CD4-positive, alpha-beta T cell treated with Interleukin-21 for 1 hour (primary cell): ENCODE data around the gene HPS5.

Experiments used
- DNase-seq: peaks from one replicate; pipeline ENCODE4 v3.0.0-alpha.2; 2020

The HPS5 gene

DNA sequence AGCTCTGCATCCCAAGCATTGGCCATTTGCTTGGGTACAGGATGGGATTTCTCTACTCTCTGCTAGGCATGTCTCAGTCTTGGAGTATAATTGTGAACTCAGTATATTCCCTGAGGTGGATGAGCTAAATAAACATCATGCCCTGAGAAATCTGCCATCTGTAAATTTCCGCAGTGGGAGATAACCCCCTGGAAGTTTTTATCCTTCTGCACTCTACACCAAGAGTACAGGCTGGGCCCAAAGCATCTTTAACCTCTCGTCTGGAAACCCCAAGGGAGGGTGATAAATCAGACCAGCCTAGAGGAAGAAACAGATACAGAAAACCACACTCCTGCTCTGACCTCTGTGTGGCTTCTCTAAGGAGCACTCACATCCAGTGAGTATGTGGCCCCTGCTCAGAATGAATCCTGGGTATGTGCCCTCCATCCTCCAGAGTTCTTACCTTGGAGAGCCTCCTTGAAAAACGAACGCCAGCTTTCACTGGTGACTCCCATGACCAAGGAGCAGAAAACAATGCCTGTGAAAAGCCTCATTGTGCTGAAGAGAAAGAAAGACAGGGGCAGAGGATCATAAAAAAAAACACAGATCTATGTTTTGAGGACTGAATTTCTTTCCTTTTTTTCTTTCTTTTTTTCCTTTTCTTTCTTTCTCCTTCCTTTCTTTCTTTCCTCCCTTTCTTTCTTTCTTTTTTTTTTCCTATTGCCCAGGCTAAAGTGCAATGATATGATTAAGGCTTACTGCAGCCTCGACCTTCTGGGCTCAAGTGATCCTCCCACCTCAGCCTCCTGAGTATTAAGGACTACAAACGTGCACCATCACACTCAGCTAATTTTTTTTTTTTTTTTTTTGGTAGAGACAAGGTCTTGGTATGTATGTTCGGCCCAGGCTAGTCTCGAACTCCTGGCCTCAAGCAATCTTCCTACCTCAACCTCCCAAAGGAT, 86.3 kb downstream of the HPS5 start:
- no peak for DNase-seq

DNA sequence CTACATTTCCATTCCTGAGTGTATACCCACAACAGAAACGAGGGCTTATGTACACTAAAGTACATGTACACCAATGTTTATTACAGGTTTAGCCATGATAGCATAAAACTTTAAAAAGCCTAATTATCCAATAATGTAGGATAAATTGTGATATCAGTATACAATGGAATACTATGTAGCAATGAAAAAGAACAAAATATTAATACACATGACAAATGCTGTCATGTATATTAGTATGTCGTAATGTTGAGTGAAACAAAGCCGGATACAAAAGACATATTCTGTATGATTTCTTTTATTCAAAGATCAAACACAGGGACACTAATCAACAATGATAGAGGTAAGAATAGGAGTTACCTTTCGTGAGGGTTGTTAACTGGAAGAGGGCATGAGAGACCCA, 88.0 kb downstream of the HPS5 start:
- DNase-seq: no peak

DNA sequence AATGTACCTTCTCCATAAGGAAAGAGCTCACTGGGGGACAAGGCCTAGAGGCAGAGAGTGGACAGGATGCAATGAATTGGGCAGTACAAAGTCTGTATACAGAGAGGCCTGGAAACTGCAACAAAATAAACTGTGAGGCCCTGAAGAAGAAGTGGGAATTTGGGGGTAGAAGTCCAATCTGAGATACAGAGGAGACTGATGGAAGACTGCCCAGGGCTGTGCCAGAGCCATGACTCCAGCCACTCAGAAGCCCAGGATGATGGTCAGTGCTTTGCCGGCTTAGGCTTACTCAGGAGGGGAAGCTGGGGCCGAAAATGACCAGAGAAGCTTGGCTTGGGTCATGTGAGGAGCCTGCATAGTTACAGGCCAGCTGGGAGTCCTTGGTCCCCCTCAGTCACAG, 91.1 kb downstream of the HPS5 start:
- no peak for DNase-seq

DNA sequence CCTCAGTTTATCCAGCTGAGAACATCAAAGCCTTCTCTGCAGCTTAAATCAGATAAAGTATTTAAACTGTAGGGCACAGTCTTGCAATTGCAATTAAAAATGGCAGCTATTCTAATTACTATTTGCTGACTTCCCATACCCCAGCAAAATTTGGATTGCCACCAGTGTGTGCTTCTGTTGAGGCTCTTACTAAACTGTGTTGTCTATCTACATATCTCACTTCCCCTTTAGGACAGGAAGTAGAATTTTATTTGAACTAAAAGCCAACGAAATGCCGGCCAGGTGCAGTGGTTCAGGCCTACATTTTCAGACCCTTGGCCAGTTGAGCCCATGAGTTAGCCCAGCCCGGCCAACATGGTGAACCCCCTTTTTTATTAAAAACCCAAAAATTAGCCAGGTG, 92.4 kb downstream of the HPS5 start:
- DNase-seq: no peak
